ENCODE measurements around the gene SDHAF3.

SDHAF3 gene

DNA sequence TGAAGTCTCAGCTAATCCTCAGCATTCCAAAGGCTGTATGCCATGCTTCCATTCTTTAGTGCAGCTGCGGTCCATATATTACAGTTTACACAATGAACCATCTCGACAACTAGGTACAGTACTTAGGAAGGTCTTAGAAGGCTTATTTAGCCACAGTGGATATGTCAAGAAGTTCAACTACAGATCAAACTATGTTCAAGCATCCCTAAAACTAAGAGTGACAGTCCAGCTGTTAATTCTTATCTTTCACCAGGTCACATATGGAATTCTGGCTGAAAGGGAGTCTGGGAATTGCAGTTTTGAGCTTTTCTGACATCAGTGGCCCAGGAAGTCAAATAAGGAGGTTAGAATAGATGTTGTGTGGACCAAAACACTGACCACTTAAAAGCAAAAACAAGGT lies 106.8 kb downstream of the SDHAF3 start:
- no peak for DNase-seq

DNA sequence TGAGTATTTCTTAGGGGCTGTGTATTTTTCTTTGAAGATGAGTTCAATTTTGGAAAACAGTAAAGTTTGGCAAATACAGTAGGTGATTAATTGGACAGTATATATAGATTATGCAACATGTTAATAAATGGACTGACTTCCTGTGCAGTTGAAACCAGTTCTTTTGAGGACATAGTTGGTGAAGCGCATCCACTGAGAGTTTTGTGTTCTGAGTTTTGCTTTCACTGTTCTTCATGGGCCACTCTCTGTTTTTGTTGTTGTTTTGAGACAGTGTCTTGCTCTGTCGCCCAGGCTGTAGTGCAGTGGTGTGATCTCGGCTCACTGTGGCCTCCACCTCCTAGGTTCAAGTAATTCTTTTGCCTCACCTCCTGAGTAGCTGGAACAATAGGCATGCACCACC lies 109.0 kb downstream of the SDHAF3 start:
- no peak for DNase-seq

Data from DMS 273 treated with DMSO at 0.1 percent for 48 hours (cell line).